Measurements from ENCODE around the gene SSR4. TPM values are rescaled to one million over a fixed set of nuclear protein-coding genes. Genes with fewer than 3 reads are reported as not detected.

The SSR4 gene
- total and polyA plus RNA-seq, 4 donors: 125 to 459 (median 304) TPM

- H3K36me3 ChIP-seq (ENCODE audit: control insufficient read depth in 4 of 4, insufficient read depth in 3 of 4, low read depth in 1 of 4, low read length in 3 of 4): no peaks in the 10 kb centered on the region
These were observed 21.3 kb upstream of the SSR4 start for GRCh38 chrX:153773218-153773611.

More at GRCh38 chrX:153773218-153773611, 21.3 kb upstream of the SSR4 start:
- DNase-seq (ENCODE audit: low spot score): no peak
- no peak overlapping the region for H3K9ac ChIP-seq (ENCODE audit: low read depth in 1 of 2, low read length in 2 of 2)
- H3K27me3 ChIP-seq (ENCODE audit: control insufficient read depth in 4 of 4, insufficient read depth in 4 of 4, low read length in 3 of 4): no peaks in the 10 kb centered on the region
- no peak overlapping the region for H3K4me3 ChIP-seq (ENCODE audit: low read depth in 1 of 3, low read length in 3 of 3)
- no peaks in the 10 kb centered on the region for H3K9me3 ChIP-seq (ENCODE audit: control insufficient read depth in 4 of 4, low read length in 3 of 4)
- no peak for TF ChIP-seq CTCF (IDR thresholded peaks at IDR 0.05; ENCODE audit: low read depth, low read length, missing input control)
- TF ChIP-seq TAF1 (conservative IDR thresholded peaks at IDR 0.05): no peak
- TF ChIP-seq, protein P1, sequence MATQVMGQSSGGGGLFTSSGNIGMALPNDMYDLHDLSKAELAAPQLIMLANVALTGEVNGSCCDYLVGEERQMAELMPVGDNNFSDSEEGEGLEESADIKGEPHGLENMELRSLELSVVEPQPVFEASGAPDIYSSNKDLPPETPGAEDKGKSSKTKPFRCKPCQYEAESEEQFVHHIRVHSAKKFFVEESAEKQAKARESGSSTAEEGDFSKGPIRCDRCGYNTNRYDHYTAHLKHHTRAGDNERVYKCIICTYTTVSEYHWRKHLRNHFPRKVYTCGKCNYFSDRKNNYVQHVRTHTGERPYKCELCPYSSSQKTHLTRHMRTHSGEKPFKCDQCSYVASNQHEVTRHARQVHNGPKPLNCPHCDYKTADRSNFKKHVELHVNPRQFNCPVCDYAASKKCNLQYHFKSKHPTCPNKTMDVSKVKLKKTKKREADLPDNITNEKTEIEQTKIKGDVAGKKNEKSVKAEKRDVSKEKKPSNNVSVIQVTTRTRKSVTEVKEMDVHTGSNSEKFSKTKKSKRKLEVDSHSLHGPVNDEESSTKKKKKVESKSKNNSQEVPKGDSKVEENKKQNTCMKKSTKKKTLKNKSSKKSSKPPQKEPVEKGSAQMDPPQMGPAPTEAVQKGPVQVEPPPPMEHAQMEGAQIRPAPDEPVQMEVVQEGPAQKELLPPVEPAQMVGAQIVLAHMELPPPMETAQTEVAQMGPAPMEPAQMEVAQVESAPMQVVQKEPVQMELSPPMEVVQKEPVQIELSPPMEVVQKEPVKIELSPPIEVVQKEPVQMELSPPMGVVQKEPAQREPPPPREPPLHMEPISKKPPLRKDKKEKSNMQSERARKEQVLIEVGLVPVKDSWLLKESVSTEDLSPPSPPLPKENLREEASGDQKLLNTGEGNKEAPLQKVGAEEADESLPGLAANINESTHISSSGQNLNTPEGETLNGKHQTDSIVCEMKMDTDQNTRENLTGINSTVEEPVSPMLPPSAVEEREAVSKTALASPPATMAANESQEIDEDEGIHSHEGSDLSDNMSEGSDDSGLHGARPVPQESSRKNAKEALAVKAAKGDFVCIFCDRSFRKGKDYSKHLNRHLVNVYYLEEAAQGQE (IDR thresholded peaks at IDR 0.05): no peak
- no peak for TF ChIP-seq RAD21 (IDR thresholded peaks at IDR 0.05)
- TF ChIP-seq MAX (IDR thresholded peaks at IDR 0.05): no peak
- no peak for TF ChIP-seq YY1 (IDR thresholded peaks at IDR 0.05)
- TF ChIP-seq, protein P2, sequence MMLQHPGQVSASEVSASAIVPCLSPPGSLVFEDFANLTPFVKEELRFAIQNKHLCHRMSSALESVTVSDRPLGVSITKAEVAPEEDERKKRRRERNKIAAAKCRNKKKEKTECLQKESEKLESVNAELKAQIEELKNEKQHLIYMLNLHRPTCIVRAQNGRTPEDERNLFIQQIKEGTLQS (IDR thresholded peaks at IDR 0.05): no peak
- TF ChIP-seq HNF4A (conservative IDR thresholded peaks at IDR 0.05): no peak
- TF ChIP-seq, protein P3, sequence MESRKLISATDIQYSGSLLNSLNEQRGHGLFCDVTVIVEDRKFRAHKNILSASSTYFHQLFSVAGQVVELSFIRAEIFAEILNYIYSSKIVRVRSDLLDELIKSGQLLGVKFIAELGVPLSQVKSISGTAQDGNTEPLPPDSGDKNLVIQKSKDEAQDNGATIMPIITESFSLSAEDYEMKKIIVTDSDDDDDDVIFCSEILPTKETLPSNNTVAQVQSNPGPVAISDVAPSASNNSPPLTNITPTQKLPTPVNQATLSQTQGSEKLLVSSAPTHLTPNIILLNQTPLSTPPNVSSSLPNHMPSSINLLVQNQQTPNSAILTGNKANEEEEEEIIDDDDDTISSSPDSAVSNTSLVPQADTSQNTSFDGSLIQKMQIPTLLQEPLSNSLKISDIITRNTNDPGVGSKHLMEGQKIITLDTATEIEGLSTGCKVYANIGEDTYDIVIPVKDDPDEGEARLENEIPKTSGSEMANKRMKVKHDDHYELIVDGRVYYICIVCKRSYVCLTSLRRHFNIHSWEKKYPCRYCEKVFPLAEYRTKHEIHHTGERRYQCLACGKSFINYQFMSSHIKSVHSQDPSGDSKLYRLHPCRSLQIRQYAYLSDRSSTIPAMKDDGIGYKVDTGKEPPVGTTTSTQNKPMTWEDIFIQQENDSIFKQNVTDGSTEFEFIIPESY (IDR thresholded peaks at IDR 0.05): no peak
- no peak for TF ChIP-seq RXRA (IDR thresholded peaks at IDR 0.05)
- WGBS: 96% methylated on average over 23 of the region's 23 CpGs
- no peaks in the 10 kb centered on the region for H3K4me1 ChIP-seq (ENCODE audit: control insufficient read depth in 4 of 4, insufficient read depth in 4 of 4, low read length in 3 of 4)
- no peak overlapping the region for H3K27ac ChIP-seq (ENCODE audit: low read depth in 1 of 2, low read length in 2 of 2)

Data from liver (tissue), 9 donors.